GM18909 (cell line): ENCODE data around the gene MAP7D1.

Experiments
- ATAC-seq: cut with Tn5 transposase; IDR thresholded peaks from one replicate; pipeline ENCODE4 v1.9.1; 2021; ENCODE audit warnings: mild to moderate bottlenecking; ENCODE audit not compliant: unreplicated experiment, poor library complexity

The MAP7D1 gene

DNA sequence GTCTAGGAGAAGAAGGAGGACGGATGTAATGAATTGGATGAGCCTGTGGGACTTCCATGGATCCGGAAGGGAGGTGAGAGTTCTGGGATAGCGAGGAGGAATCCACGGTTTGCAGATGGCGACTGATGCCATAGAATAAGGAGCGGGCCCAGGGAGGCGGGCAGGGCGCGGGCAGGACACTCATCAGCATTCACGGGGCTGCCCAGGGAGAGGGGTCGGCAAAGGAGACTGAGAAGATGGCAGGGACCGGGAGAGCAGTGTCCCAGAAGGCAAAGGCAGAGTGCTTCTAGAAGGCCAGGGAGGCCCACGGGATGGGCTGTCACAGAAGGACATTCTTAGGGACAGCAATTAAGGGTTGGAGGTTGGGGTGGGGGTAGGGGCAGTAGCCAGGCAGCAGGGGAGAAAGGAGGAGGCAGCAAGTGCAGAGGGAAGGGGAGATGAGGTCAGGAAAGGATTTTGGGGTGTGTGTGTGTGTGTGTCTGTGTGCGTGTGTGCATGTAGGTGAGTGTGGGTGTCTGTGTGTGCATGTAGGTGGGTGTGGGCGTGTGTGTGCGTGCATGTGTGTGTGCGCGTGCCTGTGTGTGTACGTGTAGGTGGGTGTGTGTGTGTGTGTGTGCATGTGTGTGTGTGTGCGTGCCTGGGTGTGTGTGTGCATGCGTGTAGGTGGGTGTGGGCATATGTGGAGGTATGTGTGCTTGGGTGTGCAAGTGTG, 29.8 kb upstream of the MAP7D1 start:
- no peak for ATAC-seq

DNA sequence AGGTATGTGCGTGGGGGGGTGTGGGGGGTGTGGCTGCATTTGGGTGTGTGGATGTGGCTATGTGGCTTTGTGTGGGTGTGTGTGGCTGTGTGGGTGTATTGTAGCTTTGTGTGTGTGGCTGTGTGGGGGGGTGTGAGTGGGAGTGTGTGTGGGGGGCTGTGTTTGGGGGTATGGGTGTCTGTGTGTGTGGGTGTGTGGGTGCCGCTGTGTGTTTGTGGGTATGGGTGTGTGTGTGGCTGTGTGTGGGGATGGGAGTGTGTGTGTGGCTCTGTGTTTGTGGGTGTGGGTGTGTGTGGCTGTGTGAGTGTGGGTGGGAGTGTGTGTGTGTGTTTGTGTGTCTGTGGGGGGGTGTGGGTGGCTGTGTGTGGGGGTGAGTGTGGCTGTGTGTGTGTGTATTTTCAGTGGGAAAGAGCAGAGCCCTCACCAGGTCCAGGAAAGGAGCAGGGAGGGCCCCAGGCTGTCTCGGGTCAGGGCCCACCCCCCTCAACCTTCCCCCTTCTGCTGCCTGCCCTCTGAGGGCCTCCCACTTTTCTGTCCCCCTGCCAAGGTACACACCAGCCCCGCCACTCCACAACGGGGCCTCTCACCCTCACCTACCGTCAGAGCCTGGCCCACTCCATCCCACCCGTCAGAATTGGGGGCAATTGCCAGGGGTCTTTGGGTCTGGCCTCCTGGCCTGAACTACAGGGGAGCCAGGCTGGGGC, 29.0 kb upstream of the MAP7D1 start:
- ATAC-seq, result no peak

DNA sequence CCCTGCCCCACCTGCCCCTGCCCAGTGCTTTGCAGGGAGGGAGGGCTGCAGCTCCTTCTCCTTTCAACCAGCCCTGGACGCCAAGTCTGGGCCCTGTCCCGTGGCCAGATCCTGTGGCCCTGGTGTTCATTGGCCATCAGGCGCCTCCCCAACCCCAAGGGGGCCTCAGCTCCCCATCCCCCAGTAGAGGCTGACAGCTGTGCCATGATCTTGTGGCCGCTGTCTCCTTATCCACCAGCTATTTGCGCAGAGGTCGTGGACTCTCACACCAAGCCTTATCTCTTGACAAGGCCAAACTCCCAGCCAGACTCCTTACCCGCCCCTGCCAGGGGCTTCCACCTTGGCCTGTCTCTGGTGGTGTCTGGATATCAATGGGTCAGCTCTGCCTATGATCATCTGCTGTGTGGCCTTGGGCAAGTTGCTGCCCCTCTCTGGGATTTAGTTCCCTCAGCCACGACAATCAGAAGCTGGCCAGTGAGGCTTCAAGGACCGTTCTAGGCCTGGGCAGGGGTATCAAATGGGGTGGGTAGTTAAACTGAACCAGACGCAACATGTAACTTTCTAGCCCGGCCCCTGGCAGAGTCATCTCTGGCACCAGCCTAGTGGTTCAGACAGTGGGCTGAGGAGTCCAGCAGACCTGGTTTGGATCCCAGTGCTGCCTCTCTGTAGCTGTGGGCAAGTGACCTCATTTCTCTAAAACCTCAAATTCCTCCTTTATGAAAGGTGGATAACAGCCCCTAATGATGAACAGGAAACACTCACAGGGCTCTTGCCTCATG, 27.6 kb upstream of the MAP7D1 start:
- no peak for ATAC-seq

DNA sequence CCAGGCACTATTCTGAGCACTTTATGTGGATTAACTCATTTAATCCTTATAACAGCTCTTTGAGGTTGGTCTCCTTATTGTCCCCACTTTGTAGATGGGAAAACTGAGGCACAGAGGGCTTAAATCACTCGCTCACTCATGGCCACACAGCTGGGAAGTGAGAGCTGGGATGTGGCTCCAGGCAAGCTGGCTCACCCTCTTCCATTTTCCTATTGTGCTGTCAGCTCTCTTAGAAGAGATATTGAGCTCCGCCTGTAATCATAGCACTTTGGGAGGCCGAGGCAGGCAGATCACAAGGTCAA, 27.1 kb upstream of the MAP7D1 start:
- no peak for ATAC-seq

DNA sequence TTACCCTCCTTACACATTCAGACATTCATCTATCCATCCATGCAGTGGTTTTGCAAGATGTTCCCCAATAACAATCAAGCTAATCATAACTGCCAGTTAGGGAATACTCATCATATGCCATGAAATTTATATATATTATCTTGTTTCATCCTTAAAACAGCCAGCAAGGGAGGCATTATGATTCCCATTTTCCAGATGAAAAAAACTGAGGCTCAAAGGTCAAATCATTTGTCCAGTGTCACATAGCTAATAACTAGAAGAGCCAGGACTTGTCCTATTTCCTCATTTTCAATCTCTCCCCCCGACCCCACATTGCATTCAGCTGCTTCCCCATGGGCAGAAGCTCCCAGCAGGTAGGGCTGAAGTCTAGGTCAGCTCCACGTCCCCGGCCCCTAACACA, 23.9 kb upstream of the MAP7D1 start:
- ATAC-seq, result no peak

DNA sequence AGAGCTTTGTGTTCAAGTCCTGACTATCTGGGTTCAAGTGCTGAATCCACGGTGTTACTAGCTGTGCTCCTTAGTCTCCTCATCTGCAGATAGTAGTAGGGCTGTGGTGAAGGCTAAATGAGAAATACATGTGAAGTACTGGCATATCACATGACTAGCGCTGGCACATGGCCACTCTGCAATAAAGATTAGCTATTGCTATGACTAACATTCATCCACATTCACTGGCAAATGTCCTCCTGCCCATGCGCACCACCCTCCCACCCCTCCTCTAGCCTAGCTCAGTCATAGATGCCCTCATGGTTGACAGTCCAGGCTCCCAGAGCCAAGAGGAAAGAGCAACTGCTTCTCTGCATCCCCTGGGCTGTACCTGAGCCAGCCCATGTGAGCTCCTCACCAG, 22.5 kb upstream of the MAP7D1 start:
- no peak for ATAC-seq

DNA sequence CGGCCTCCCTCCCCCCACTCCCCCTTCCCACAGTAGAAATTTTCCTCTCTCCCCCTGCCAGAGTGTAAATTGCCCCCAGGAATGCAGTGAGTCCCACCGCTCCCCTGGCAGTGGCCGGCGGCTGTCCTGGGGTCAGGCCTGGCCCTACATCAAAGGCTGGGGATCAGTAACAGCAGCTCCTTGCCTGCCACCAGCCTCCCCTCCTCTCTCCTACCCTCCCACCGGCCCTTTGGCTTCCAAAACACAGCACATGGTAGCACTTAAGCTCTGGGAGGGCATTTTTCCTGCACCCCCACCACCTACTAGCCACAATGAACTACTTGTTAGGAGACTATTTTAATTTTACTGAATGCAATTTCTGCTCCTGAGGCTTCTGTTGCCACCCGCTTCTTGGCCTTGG, 21.9 kb upstream of the MAP7D1 start:
- ATAC-seq, result no peak

DNA sequence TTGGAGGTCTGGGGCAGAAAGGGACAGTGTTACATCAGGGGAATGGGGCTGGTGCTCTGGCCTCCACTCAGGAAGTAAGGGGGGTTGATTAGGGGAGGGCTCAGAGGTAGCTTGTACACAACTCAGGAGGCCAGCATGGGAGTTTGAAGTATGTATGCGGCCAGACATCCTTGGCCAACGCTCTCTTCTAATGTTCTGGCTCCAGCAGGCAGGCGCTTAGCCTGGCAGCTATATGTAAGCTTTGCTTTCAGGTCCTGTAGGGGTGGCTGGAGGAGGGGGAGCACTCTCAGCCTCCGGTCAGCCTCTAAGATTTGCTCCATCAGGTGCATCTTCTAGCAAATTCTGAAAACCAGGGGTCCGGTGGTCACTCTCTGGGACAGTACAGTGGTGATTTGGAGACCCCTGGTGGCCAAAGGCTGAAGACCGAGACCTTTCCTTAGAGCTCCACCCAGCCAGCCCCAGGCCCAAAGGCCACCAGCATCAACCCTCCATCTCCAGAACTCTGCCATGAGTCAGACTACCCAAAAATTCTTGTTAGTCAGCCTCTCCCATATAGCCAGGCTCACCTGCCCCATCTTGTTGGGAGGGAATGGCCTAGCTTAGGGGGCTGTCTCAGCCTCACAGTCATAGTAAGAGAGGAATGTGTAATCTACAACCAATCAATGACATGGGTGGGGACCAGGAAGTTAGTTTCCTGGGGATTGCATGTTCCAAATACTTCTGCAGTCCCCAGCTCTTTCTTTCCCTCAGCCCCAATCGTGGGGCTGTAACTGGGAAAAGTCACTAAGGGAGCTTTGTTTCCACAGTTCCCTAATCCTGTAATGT, 21.2 kb upstream of the MAP7D1 start:
- no peak for ATAC-seq

DNA sequence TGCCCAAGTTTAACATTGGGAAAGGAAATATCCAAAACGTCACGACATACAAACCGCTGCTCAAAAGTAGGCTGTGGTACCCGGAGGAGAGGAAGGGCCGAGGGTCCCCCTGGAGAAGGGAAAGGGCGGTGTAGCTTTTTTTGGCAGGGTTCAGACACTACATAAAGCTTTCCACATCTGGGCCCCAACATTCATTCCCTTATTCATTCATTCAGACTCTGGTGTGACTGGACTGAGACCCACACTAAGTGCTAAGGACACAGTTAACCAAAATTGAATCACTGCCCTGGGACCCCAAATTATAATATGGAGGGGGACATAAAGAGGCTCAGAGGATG, 20.7 kb upstream of the MAP7D1 start:
- ATAC-seq, result no peak

DNA sequence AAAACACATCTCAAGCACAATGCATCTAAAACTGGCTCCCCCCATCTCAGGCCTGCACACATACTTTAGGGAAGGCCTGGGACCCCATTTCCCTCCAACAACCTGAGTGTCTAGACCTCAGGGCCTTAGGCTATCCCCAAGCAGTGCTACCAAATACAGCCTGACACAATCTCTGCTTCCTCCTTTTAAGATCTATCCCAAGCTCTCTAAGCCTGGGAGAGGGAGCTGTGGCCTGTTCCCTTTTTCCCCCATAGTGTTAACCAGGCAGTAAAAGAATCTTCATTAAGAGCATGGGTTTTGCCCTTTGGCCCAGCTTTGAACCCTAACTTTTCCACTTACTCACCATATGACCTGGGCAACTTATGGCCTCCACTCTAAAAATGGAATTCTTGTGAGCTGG, 20.2 kb upstream of the MAP7D1 start:
- no peak for ATAC-seq

DNA sequence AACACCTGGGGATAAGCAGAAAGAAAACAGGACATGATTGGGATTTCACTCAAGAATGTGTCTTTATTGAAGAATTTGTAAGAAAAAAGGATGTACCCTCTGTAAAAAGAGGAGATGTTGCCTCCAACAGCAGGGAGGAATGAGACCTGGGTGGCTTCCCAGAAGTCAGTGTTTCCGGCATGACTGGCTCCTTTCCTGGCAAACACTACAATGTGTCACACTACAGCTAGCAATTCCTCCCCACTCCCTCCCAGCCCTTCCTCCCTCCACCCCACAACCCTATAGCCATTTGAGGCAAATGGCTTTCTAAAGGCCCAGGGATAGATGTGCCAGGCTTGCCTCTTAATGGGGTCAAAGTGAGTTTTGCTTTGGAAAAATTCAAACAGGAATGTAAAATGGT, 19.4 kb upstream of the MAP7D1 start:
- no peak for ATAC-seq

DNA sequence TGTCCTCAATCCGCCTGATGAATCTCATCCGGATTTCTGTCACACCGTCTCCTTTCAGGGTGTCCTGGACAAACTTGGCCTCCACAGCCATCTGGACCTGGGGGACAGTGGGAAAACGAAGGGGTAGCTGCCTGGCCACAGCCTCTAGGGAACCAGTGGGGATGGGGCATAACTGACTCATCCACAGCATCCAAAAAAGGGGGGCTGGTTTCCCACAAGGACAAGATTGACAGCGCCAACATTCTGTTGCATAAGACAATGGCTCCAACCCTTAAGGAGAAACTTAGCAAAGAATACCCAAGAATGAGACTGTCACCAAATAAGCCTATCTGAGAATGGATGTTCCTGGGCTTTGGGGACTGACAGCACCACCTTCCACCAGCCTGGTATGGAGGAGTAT, 18.7 kb upstream of the MAP7D1 start:
- ATAC-seq, result no peak

DNA sequence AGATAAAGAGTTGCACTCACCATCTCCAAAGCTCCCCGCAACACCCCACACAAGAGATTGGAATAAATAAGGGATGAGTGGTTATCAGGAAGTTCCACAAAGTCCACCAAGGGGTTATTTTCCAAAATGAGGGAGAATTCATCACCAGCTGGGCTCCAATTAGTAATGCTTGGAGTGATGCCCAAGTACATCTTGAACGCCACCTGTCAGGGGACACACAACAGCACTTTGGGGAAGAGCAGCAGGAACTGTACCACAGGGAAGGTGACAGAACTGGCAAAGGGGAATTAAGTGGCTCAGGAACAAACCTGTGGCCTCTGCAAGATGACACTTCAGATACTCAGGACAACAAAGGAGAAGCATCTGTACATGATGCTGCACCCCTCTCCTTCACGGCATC, 18.2 kb upstream of the MAP7D1 start:
- ATAC-seq, result no peak

DNA sequence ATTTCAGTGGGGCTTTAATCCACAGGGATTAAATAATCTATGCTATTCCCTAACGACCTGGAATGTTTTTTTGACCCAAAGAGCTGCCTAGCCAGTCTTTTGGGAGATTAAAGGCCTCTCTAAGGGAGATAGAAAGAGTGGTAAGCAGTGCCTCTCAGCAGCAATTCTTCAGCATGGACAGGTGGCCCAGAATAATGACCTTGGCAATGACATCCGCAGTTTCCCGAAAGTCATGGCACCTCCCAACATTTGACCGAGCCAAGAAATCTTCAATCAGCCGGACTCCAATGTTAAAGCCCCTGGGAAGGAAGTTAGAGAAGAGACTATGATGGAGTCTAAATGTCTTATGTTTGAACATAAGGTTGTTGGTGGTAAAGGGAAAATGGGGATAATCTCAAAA, 16.4 kb upstream of the MAP7D1 start:
- no peak for ATAC-seq

DNA sequence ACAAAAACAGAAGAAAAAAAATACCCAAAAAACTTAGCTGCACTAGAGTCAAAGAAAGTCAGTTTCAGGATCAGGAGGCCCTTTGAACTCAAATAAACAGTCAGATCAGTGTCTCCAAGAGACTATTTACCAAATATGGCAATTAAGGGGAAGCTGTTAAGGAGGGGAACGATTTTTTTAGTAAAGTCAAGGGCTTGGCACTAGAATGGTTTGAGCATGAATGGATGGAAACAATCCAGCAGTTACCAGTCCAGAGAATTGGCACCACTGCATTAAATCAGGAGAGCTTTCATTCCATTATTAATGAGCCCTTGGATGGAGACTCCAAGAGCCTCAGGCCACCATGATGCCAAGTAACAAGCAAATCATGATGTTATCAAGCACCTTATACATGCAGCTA, 13.8 kb upstream of the MAP7D1 start:
- no peak for ATAC-seq

DNA sequence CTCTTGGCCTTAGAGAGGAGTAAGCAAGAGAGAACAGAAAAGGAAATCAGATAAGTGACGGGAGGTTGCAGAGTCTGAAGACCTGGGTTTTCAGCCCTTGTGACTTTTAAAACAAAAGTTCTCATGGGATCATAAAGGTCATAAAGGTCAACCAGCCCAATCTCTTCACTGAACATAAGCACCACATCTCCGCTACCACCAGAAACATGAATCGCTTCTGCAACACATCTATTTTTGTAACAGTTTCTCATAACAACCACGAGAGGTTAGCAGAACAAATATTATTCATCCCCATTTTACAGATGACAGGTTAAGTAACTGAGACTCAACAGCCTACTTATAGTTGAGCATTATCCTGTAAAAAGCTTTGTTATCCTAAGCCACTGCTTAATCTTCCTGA, 12.5 kb upstream of the MAP7D1 start:
- no peak for ATAC-seq

DNA sequence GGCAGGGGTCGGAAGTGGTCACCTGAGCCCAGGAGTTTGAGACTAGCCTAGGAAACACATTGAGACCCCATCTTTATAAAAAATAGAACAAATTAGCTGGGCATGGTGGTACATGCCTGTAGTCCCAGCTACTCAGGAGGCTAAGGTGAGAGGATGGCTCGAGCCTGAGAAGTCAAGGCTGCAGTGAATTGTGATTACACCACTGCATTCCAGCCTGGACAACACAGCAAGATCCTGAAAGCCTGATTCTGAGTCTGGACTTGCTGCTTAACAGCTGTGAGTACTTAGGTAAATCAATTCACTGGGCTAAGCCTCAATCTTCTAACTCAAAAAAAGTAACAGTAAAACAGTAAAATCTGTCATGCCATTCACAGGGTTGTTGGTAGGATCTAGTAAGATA, 11.5 kb upstream of the MAP7D1 start:
- no peak for ATAC-seq

DNA sequence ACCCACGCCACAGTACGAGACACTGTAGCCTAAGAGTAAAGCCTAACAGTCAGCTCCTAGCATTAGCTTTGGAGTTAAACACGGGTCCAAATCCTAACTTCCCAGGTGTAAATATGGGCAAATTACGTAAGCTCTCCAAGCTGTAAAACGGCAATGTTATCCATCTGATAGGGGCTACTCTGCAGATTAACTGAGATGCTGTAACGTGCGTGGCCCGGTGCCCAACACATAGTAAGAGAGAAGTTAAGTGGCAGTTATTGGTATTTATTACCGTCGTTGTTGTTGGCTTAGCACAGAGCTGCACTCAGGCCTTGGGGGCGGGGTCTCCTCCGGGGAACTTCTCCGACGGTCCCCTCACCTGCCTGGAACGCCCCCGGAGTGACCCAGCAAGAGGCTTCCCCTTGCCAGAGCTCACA, 7.1 kb upstream of the MAP7D1 start:
- ATAC-seq, result no peak

DNA sequence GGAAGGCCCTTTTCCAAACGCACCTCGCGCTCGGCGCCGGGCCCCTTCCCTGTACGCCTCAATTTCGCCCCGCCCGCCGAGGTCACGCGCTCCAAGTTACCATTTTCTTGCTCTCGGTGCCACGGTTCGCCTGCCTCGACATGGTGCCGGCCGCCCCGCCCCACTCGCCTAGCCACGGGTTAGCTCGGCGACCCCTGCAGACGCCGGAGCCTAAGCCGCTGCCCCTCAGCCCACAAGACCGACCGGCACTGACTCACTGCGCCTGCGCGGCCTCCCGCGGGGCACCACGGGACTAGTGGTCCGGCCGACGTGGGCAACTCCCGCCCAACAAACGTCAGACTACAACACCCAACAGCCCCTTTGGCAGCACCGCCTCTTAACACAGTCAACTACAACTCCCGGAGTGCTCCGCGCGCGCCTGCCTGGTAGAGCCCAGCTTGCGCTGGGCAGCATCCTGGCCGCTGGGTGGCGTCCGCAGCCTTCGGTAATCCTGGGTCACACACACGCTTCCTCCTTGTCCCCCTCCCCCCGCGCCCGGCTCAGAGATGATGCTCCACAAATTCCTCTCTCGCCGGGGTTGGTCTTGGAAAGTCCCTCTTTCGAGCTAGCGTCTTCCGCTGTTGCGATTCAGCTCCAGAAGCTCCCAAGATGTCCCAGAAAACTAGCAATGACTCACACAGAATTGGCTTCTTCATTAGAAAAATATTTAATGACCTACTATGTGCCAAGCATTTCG, 6.6 kb upstream of the MAP7D1 start, which contains the start of gene TRAPPC3:
TSS of gene TRAPPC3 (minus strand) at position 250 of the 736 bp plus-strand sequence. CDS start at position 142, 108 bp downstream.
- ATAC-seq, result peak; percentile 92

DNA sequence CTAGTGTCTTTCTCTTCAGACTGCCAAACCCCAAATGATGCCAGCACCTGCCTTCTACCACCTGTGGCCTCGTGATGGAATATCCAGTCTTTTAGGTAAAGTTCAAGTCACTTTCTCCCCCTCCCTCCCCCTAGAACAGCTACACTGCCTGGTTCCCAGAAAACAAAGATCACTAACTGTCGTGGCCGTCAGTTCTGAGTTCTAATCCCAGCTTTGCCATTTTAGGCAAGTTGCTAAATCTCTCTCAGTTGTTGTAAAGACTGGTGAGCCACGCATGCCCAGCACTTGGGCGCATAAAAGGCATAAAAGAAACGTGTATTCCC, 6.0 kb upstream of the MAP7D1 start:
- ATAC-seq, result no peak
